CD4-positive, alpha-beta memory T cell (primary cell): ENCODE measurements around the gene CPNE1. TPM values are rescaled to one million over a fixed set of nuclear protein-coding genes. Genes with fewer than 3 reads are reported as not detected.

Experiments used
- CTCF ChIA-PET: fragments of 350-600 bp; sonication (Branson Sonifier 250); formaldehyde crosslinking; loops from one replicate; lab custom pipeline; 2021; ENCODE audit warnings: inconsistent platforms; ENCODE audit not compliant: partially characterized antibody; lab: Charles Lee
- POLR2A ChIA-PET: fragments of 350-600 bp; sonication (Branson Sonifier 250); formaldehyde crosslinking; loops from one replicate; lab custom pipeline; 2021; ENCODE audit not compliant: partially characterized antibody; lab: Charles Lee
- DNase-seq, 5 donors: peaks; one replicate each; pipeline versions ENCODE4 v3.0.0 to v3.0.0-alpha.2; 2020 to 2022; ENCODE audit warnings: mixed read lengths in 1 of 5
- H3K27ac ChIP-seq: one replicate; pipeline ENCODE4 v1.7.0; 2013; ENCODE audit warnings: low read depth, low read length
- H3K27me3 ChIP-seq: 2 replicates; pipeline ENCODE4 v1.7.0; 2013; ENCODE audit warnings: mild to moderate bottlenecking, low read length, moderate library complexity; ENCODE audit not compliant: insufficient read depth
- H3K36me3 ChIP-seq: 2 replicates; pipeline ENCODE4 v1.7.0; 2013; ENCODE audit warnings: mild to moderate bottlenecking, low read length, moderate library complexity; ENCODE audit not compliant: insufficient read depth
- H3K4me1 ChIP-seq: 2 replicates; pipeline ENCODE4 v1.7.0; 2013; ENCODE audit warnings: mild to moderate bottlenecking, low read length, moderate library complexity; ENCODE audit not compliant: insufficient read depth
- H3K4me3 ChIP-seq, 2 donors: one replicate each; pipeline ENCODE4 v1.7.0; 2013; ENCODE audit warnings: low read length in 2 of 2, mild to moderate bottlenecking in 1 of 2
- H3K9me3 ChIP-seq, 2 donors: one replicate each; pipeline ENCODE4 v1.7.0; 2013; ENCODE audit warnings: low read length in 2 of 2, control low read depth in 1 of 2; ENCODE audit not compliant: control insufficient read depth in 1 of 2
- H3K27ac Mint-ChIP-seq, 7 donors: one replicate each; pipeline ENCODE4 v1.8.0; 2020 to 2021; ENCODE audit warnings: mixed read lengths in 7 of 7, mild to moderate bottlenecking in 6 of 7, inconsistent platforms in 3 of 7, moderate library complexity in 3 of 7
- H3K27me3 Mint-ChIP-seq, 2 donors: one replicate each; pipeline ENCODE4 v1.8.0; 2020 to 2021; ENCODE audit warnings: mixed read lengths in 2 of 2
- H3K36me3 Mint-ChIP-seq, 2 donors: one replicate each; pipeline ENCODE4 v1.8.0; 2020 to 2021; ENCODE audit warnings: mixed read lengths in 2 of 2, inconsistent platforms in 1 of 2, mild to moderate bottlenecking in 1 of 2
- H3K4me1 Mint-ChIP-seq, 4 donors: one replicate each; pipeline ENCODE4 v1.8.0; 2020 to 2021; ENCODE audit warnings: mixed read lengths in 4 of 4, mild to moderate bottlenecking in 1 of 4
- H3K4me3 Mint-ChIP-seq, 8 donors: one replicate each; pipeline ENCODE4 v1.8.0; 2020 to 2021; ENCODE audit warnings: mixed read lengths in 8 of 8, mild to moderate bottlenecking in 7 of 8, moderate library complexity in 6 of 8, inconsistent platforms in 3 of 8
- H3K9me3 Mint-ChIP-seq, 8 donors: one replicate each; pipeline ENCODE4 v1.8.0; 2020 to 2021; ENCODE audit warnings: mixed read lengths in 8 of 8, mild to moderate bottlenecking in 5 of 8, inconsistent platforms in 3 of 8, moderate library complexity in 1 of 8
- intact Hi-C: fragments of 100-400 bp; cut with micrococcal nuclease; formaldehyde crosslinking; loops from one replicate; pipeline ENCODE4 v1.15.1; 2023
- polyA plus RNA-seq, 2 donors: library from polyadenylated mRNA; unstranded; fragments of 300-500 nt; fragmentation: Illumina TruSeq; gene quantifications; one replicate each; pipeline ENCODE4 v1.2.3, GENCODE V29; 2021
- total RNA-seq, 2 experiments: library from RNA; stranded (reverse); gene quantifications; one replicate each; pipeline ENCODE4 v1.2.3, GENCODE V29; 2021

Gene CPNE1
- total and polyA plus RNA-seq, 4 experiments from 2014 or later, result 305 to 353 (median 329) TPM

DNA sequence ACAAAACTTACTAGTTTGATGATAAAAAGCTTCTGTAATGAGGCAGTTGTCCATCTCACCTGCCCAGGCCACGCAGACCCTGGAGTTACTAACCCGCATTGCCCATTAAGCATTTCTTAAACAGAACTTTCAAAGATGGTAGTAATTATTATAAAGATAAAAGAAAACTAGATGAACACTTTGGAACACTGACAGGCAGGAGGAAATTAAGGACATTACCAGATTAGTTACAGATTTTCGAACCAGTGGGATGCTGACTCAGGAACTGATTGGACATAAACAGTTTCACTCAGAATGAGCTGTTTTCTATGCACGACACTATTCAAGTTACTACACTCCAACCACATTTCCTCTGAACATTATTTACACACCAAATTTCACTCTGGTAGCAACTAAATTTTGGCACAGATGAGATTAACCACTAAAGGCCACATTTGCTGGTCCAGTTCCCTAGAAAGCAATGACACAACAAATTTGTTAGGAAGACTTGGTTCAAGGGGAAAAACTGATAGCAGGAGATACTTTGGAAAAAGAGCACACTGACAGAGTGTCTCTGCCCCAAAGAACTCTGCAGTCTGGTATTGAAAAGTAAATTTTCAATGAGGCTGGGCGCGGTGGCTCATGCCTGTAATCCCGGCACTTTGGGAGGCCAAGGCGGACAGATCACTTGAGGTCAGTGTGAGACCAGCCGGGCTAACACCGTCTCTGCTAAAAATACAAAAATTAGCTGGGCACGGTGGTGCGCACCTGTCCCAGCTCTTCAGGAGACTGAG lies 37.5 kb upstream of the CPNE1 start:
- peaks cover 0 to 11% (median 0%) of the 10 kb centered on the region in 8 donors for H3K9me3 Mint-ChIP-seq
- peaks cover 29 to 65% (median 33%) of the 10 kb centered on the region in 4 donors for H3K4me1 Mint-ChIP-seq
- CTCF ChIA-PET, result interaction anchor here (0.7 to 2.7 kb wide), 4 partner anchors 29 to 101 kb away, joined by 3 to 7 read pairs (median 4); no protein-coding TSS in a partner anchor
- peaks cover 32 to 75% of the 10 kb centered on the region in 2 donors for H3K36me3 Mint-ChIP-seq
- DNase-seq, result no peak
- Histone ChIP-seq H3K4me3 (no peak overlapping the region), H3K27ac (no peak overlapping the region), H3K4me1 (peaks cover 36% of the 10 kb centered on the region), H3K9me3 (no peaks in the 10 kb centered on the region), H3K36me3 (peaks cover 43% of the 10 kb centered on the region), H3K27me3 (no peaks in the 10 kb centered on the region)
- intact Hi-C loops, result no loop called here
- H3K27ac Mint-ChIP-seq, result peak overlapping the region; percentile 57 to 98 (median 72)
- peak overlapping the region in 3 of 8 donors; percentile 6 to 61 (median 50) for H3K4me3 Mint-ChIP-seq
- no peaks in the 10 kb centered on the region for H3K27me3 Mint-ChIP-seq
- POLR2A ChIA-PET, result interaction anchor here (0.7 to 6.8 kb wide), 7 partner anchors 8 to 86 kb away, joined by 3 to 100 read pairs (median 5); partner anchors contain the start of genes RBM39 and SPAG4

DNA sequence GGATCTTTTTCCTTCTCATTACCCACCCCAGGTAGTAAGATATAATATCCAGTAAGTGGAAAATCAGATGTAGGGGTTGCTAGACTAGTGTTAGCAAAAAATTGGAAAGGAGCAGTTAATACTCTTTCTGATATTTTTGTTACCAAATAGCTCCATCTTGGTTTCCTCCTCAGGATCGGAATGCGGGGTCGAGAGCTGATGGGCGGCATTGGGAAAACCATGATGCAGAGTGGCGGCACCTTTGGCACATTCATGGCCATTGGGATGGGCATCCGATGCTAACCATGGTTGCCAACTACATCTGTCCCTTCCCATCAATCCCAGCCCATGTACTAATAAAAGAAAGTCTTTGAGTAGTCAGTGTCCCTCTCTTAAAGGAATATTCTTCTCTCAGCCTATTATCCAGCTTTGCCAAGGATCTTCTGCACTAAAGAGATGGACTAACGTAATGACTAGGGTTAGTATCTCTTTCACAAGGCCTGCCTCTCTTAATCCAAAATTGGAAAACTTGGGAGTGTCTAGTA lies 36.0 kb upstream of the CPNE1 start:
- no peaks in the 10 kb centered on the region for H3K27me3 Mint-ChIP-seq
- H3K4me1 Mint-ChIP-seq, result peaks cover 33 to 71% (median 38%) of the 10 kb centered on the region in 4 donors
- POLR2A ChIA-PET, result interaction anchor here (0.7 to 6.8 kb wide), 11 partner anchors 10 to 253 kb away, joined by 3 to 100 read pairs (median 7); partner anchors contain the start of genes CPNE1, PHF20, RBM12 and RBM39
- H3K4me3 Mint-ChIP-seq, result peak overlapping the region; percentile 60 to 99 (median 95)
- Histone ChIP-seq H3K4me1 (peaks cover 38% of the 10 kb centered on the region), H3K27me3 (no peaks in the 10 kb centered on the region), H3K9me3 (no peaks in the 10 kb centered on the region), H3K27ac (peak overlapping the region; percentile 84), H3K36me3 (peaks cover 38% of the 10 kb centered on the region), H3K4me3 (no peak overlapping the region)
- H3K27ac Mint-ChIP-seq, result peak overlapping the region; percentile 57 to 99 (median 94)
- H3K9me3 Mint-ChIP-seq, result peaks cover 0 to 11% (median 0%) of the 10 kb centered on the region in 8 donors
- peaks cover 31 to 67% of the 10 kb centered on the region in 2 donors for H3K36me3 Mint-ChIP-seq
- intact Hi-C loops, result no loop called here
- CTCF ChIA-PET, result interaction anchor here (1.2 to 2.8 kb wide), 3 partner anchors 39 to 100 kb away, joined by 3 to 8 read pairs (median 3); no protein-coding TSS in a partner anchor
- no peak for DNase-seq

DNA sequence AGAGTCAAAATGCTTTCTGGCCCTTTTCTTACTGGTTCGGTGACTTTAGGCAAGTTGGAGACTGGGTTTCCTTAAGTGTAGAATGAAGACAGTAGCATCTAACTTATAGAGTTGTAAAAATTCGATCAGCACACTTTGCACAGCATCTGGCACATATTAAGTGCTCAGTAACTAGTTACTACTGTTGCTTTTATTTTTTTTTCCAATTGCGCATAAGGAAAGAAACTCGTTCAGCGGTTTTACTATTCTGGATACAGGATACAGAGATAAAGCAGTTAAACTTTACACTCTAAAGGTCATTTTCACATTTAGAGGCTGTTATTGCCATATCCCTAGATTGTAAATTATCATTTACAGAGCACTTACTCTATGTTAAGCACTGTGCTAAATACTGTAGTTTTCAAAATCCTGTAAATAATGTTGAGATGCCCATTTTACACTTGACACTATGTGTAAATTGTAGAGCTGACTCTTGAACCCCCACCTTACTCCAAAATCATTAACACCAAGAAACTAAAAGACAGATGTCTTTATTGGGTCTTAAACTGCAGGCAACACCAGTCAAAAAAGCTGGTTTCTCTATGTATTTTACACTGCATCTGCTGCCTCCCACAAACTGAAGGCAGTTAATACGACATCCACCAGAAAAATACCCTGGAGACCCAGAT lies 35.4 kb upstream of the CPNE1 start:
- Histone ChIP-seq H3K36me3 (peaks cover 38% of the 10 kb centered on the region), H3K27ac (peak overlapping the region; percentile 84), H3K9me3 (no peaks in the 10 kb centered on the region), H3K4me1 (peaks cover 38% of the 10 kb centered on the region), H3K27me3 (no peaks in the 10 kb centered on the region), H3K4me3 (peak overlapping the region; percentile 86 to 90)
- Mint-ChIP-seq H3K27me3 (no peaks in the 10 kb centered on the region), H3K4me3 (peak overlapping the region; percentile 92 to 99 (median 95)), H3K36me3 (peaks cover 30 to 67% of the 10 kb centered on the region in 2 donors), H3K4me1 (peaks cover 35 to 75% (median 42%) of the 10 kb centered on the region in 4 donors), H3K9me3 (peaks cover 0 to 11% (median 0%) of the 10 kb centered on the region in 8 donors), H3K27ac (peak overlapping the region; percentile 93 to 99 (median 97))
- intact Hi-C loops, result loop anchor here (1.0 to 10.0 kb wide), 6 partner anchors 36 to 235 kb away; partner anchors contain the start of genes CPNE1 and RBM12
- CTCF ChIA-PET, result interaction anchor here (1.1 to 2.8 kb wide), 4 partner anchors 40 to 99 kb away, joined by 3 to 8 read pairs (median 3); partner anchors contain the start of gene PHF20
- no peak for DNase-seq
- POLR2A ChIA-PET, result interaction anchor here (0.8 to 6.8 kb wide), 16 partner anchors 11 to 254 kb away, joined by 3 to 100 read pairs (median 5); partner anchors contain the start of genes CPNE1, PHF20, RBM12 and RBM39

GRCh38 chr20:35699127-35699956 lies 34.6 kb upstream of the CPNE1 start, which contains the start of the genes NFS1 and ROMO1:
Gene NFS1, minus strand, starts transcription at chr20:35699352. Its CDS starts 64 bp downstream, at chr20:35699288.
Gene ROMO1, plus strand, starts transcription at chr20:35699405. Its CDS starts 228 bp downstream, at chr20:35699633.
- POLR2A ChIA-PET, result interaction anchor here (0.7 to 6.8 kb wide), 19 partner anchors 12 to 254 kb away, joined by 3 to 100 read pairs (median 4); partner anchors contain the start of genes CPNE1, PHF20, RBM12 and RBM39
- peak; percentile 82 to 88 (median 83) for DNase-seq
- peak within 1 kb of the TSS; percentile 93 to 99 (median 97) for H3K27ac Mint-ChIP-seq
- Histone ChIP-seq H3K27ac (peak within 1 kb of the TSS; percentile 84), H3K4me3 (peak within 1 kb of the TSS; percentile 90 to 92), H3K36me3 (peaks cover 33% of the 10 kb centered on the region), H3K27me3 (no peaks in the 10 kb centered on the region), H3K4me1 (peaks cover 38% of the 10 kb centered on the region), H3K9me3 (no peaks in the 10 kb centered on the region)
- no peaks in the 10 kb centered on the region for H3K27me3 Mint-ChIP-seq
- intact Hi-C loops, result loop anchor here (1.0 to 10.0 kb wide), 6 partner anchors 35 to 235 kb away; partner anchors contain the start of genes CPNE1 and RBM12
- CTCF ChIA-PET, result interaction anchor here (0.8 to 2.8 kb wide), 4 partner anchors 9 to 98 kb away, joined by 3 to 8 read pairs (median 3); partner anchors contain the start of gene PHF20
- peak within 1 kb of the TSS; percentile 92 to 99 (median 95) for H3K4me3 Mint-ChIP-seq
- H3K4me1 Mint-ChIP-seq, result peaks cover 33 to 67% (median 42%) of the 10 kb centered on the region in 4 donors
- H3K9me3 Mint-ChIP-seq, result peaks cover 0 to 11% (median 0%) of the 10 kb centered on the region in 8 donors
- H3K36me3 Mint-ChIP-seq, result peaks cover 27 to 62% of the 10 kb centered on the region in 2 donors

DNA sequence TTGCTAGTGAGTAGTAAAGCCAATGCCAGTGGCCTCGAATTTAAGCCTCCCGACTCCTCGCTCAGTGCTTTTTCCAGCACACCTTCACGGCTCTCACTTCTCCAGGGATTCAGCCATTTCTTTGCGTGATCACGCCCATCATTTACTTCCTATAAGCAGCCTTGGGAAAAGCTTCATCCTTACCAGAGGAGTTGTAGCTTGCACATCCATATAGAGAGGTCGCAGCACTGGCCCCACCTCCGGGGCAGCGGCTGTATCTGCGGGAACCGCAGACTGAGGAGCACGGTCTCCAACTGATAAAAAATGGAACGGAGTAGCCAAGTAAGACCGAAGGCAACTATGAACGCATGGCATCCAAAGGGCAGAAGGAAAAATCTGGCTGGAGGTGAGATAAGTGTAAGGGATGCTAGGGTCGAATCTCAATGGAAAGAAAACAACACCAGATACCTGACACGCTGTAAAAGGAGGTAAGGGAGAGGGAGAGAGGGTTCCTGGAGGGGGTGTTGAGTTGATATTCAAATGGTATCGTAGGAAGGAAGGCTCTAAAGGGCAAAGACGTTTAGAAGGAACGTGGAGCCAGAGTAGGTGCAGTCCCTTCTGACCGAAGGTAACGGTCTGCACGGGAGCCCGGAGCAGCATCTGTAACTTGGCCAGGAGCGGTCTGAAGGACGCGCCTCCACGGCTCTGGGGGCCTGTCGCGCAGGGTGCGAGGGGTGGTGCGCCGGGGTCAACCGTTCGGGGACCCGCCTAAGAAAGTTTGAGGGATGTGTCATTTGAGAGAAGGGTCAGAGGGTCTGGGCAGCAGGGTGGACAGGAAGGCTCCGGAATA lies 33.8 kb upstream of the CPNE1 start:
- ChIA-PET CTCF (interaction anchor here (1.1 to 2.8 kb wide), 2 partner anchors 74 to 97 kb away, joined by 3 to 8 read pairs; partner anchors contain the start of gene PHF20), POLR2A (interaction anchor here (0.5 to 6.8 kb wide), 14 partner anchors 12 to 255 kb away, joined by 3 to 100 read pairs (median 4); partner anchors contain the start of genes CPNE1, PHF20, RBM12 and RBM39)
- peak overlapping the region; percentile 88 to 99 (median 94) for H3K4me3 Mint-ChIP-seq
- peak overlapping the region; percentile 89 to 99 (median 97) for H3K27ac Mint-ChIP-seq
- H3K27me3 Mint-ChIP-seq, result no peaks in the 10 kb centered on the region
- H3K4me3 ChIP-seq, result peak overlapping the region; percentile 90 to 92
- no peak for DNase-seq
- H3K4me1 Mint-ChIP-seq, result peaks cover 32 to 59% (median 41%) of the 10 kb centered on the region in 4 donors
- peaks cover 23 to 54% of the 10 kb centered on the region in 2 donors for H3K36me3 Mint-ChIP-seq
- no peaks in the 10 kb centered on the region for H3K27me3 ChIP-seq
- intact Hi-C loops, result loop anchor here (1.0 to 10.0 kb wide), 6 partner anchors 34 to 234 kb away; partner anchors contain the start of genes CPNE1 and RBM12
- peaks cover 33% of the 10 kb centered on the region for H3K4me1 ChIP-seq
- H3K27ac ChIP-seq, result peak overlapping the region; percentile 84
- H3K9me3 Mint-ChIP-seq, result peaks cover 0 to 11% (median 0%) of the 10 kb centered on the region in 8 donors
- peaks cover 25% of the 10 kb centered on the region for H3K36me3 ChIP-seq
- H3K9me3 ChIP-seq, result no peaks in the 10 kb centered on the region
